CD4-positive, alpha-beta T cell treated with Interleukin-6 at 100 ng/mL for 8 hours (primary cell): Measurements from ENCODE around the gene IPO9.

ENCODE experiments used
- DNase-seq: peaks from one replicate; pipeline ENCODE4 v3.0.0-alpha.2; 2020; ENCODE audit warnings: mixed read lengths, low spot score

Gene IPO9

DNA sequence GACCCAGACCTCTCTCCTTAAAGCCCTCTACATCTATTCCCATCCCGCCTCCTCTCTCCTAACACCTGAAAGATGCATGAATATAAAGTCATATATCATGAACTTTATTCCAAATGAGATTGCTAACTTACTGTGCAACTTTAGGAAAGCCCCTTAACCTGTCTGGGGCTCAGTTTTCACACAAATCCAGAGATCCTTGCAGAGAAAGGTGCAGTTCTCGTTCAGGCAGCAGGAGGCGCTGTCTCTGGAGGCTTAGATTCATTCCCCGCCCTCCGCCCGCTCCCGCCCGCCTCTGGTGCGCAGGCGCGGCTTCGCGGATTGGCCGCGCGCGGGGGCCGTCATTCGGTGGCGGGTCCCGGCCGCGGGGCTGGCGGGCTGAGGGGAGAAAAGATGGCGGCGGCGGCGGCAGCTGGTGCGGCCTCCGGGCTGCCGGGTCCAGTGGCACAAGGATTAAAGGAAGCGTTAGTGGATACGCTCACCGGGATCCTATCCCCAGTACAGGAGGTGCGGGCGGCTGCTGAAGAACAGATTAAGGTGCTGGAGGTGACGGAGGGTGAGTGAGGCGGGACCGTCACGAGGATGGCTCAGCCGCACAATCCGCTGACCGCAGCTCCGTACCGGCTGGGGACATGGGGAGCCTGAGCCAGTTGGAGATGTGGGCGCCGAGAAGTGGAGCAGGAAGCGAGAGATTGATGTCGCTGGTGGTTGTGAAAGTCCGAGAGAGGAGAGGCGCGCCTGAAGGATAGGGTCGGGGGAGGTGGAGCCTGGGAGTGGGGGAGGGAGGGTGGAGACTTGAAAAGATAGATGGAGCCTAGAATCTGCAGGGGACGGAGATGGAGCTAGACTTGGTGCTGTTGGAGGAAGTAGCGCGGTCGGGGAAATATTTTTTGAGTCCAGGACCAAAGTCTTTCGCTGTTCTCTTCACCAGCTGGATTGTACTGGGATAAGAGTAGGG is at the start of gene IPO9:
IPO9 (plus strand) TSS at position 338 of the 955 bp plus-strand sequence; CDS start at position 391, 53 bp downstream.
- peak; percentile 91 for DNase-seq

DNA sequence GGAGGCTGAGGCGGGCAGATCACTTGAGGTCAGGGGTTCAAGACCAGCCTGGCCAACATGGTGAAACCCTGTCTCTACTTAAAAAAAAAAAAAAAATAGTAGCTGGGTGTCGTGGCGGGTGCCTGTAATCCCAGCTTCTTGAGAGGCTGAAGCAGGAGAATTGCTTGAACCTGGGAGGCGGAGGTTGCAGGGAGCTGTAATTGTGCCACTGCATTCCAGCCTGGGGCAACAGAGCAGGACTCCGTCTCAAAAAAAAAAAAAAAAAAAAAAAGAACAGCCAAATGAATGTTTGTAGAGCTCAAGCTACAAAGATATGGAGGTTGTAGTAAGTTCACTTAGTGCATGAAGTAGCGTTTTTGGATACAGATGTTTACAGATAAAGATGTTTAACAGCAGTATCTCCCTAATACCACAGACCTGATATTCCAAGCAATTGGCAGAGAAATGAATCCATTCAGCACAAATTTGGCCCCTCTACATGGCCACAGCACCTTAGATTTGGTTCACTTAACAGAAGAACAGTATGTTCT is 49.5 kb upstream of the IPO9 start:
- no peak for DNase-seq

DNA sequence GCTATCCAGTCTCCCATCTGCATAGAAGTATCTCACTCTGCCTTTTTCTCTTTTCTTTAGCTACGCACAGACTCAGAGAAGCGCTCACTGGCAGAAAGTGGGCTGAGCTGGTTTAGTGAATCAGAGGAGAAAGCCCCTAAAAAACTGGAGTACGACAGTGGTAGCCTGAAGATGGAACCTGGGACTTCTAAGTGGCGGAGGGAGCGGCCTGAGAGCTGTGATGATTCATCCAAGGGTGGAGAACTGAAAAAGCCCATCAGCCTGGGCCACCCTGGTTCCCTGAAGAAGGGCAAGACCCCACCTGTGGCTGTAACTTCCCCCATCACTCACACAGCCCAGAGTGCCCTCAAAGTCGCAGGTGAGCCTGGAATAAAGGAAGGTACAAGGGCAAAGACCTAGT is 48.0 kb upstream of the IPO9 start:
- DNase-seq: no peak

DNA sequence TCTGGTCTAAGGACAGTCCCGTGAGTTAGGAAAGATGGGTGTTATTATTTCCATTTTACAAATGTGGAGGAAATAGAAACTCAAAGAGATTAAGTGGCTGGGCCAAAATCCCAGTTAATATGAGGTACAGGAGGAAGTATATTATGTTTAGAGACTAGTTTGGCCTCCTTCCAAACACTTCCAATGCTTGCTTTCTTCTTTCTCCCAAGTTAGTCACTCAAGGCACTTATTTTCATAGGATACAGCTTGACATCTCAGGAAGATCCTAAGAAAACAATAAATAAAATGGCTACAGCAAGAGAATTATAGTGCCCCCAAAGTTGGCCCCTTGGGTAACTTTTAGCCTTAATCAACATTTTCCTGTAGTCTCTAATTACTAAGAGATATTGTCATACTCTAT is 47.5 kb upstream of the IPO9 start:
- DNase-seq: no peak

DNA sequence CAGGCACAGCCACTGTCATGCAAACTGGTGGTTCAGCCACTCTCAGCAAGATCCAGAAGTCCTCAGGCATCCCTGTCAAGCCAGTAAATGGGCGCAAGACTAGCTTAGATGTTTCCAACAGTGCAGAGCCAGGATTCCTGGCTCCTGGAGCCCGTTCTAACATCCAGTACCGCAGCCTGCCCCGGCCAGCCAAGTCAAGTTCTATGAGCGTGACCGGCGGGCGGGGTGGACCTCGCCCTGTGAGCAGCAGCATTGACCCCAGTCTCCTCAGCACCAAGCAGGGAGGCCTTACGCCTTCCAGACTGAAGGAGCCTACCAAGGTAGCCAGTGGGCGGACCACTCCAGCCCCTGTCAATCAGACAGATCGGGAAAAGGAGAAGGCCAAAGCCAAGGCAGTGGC is 46.6 kb upstream of the IPO9 start:
- no peak for DNase-seq

DNA sequence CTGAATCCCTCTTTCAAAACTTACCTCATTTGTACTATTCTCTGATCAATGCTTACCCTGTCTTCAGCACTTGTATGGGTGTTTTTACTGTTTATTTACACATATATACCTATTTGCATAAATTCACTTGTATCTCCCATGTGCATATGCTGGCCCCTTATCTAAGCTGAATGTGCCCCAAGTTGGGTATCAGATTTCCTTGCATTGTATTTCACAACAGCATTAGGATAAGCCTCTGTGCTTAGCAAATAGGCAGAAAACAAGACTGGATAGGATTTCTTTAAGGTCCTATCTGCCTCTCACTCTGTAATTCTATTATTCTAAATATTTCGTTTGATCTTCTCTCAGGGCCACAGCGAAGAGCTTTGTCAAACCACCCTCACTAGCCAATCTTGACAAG is 45.9 kb upstream of the IPO9 start:
- no peak for DNase-seq

DNA sequence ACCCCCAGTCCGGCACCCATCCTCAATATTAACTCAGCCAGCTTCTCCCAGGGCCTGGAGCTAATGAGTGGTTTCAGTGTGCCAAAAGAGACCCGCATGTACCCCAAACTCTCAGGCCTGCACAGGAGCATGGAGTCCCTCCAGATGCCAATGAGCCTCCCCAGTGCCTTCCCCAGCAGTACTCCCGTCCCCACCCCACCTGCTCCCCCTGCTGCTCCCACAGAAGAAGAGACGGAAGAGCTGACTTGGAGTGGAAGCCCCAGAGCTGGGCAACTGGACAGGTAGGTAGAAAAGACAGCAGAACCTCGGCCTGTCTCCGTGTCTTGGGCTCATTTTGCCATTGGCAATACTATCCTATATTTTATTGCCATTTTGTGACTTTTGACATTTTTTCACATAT is 45.4 kb upstream of the IPO9 start:
- DNase-seq: no peak

DNA sequence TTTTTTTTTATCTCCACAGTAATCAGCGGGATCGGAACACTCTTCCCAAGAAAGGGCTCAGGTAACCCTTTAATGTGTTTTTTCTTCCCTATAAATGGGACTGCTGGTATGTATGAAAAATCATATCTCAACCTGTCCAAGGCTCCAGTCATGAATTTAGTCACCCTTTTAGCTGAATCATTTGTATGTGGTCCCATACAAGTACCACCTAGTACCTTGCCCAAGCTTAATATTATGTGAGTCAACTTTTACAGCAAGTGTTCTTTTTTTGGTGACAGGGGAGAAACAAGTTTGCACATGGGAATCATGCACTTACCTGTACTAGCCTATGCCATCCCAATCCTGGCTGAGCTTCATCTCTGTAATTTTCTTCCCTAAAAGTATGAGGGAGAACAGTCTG is 43.7 kb upstream of the IPO9 start:
- no peak for DNase-seq

DNA sequence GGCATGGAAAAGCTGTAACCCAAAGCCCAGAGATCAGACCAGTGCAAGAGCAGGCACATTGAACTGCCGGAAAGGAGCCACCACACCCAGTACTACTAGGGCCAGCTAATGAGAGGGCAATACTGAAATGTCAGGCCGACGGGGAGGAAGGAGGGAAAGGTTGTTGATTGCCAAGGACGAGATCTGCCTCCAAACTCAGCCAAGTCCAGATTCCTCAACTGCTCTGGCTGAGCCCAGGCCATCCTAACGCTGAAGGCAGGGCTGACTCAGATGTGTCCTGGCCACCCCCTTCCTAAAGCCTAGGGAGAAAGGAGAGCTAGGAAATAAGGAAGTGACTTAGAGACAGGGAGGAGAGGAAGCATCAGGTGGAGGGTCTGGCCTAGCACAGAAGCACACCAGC is 42.1 kb upstream of the IPO9 start:
- no peak for DNase-seq

DNA sequence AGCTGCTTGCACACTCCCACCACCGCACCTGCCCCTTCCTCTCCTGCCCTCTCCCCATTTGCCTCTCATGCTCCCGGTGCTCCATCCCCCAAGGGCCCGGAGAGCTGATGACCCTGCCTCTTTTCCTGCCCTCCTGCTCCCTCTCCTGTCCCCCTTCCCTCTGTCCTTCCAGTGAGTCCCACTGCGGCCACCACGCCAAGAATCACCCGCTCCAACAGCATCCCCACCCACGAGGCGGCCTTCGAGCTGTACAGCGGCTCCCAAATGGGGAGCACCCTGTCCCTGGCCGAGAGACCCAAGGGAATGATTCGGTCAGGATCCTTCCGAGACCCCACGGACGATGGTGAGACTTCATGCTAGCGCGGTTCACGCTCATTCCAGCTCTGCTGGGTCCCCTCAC is 40.7 kb upstream of the IPO9 start:
- no peak for DNase-seq

DNA sequence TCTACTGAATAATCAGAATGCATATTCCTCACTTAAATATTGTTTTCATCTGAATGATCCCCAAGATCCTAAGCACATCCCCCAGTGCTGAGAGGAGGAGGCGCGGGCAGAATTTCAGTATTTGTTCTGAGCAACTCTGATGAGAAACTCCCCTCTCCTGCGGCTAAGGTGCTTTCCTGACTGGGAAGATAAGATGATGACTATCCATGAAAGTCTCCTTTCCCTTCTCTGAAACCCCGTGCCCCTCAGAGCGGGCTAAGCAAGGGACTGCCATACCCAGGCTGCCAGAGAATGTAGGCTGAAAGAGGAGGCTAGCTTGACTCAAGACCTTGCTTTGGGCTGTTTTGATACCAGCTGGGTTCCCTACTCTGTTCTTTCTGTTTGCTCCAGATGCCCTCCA is 39.7 kb upstream of the IPO9 start:
- DNase-seq: no peak

DNA sequence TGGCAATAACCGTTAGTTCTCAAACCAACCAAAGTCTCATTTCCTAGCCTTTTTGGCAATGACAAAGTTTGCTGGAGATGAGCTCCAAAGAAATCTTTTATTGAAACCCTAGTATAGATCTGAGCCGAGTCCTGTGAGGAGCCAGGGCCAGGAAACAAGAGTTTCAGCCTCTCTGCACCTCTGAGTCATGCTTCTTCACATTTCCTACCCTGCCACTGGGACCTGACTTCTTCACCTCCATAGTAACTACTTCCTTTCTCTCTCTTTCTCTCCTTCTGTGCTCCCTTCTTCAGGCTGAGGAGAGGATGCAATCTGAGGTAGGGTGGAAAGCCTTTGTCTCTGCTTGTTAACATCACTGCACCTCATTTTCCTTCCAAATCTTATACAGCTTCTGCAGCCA is 38.7 kb upstream of the IPO9 start:
- no peak for DNase-seq

DNA sequence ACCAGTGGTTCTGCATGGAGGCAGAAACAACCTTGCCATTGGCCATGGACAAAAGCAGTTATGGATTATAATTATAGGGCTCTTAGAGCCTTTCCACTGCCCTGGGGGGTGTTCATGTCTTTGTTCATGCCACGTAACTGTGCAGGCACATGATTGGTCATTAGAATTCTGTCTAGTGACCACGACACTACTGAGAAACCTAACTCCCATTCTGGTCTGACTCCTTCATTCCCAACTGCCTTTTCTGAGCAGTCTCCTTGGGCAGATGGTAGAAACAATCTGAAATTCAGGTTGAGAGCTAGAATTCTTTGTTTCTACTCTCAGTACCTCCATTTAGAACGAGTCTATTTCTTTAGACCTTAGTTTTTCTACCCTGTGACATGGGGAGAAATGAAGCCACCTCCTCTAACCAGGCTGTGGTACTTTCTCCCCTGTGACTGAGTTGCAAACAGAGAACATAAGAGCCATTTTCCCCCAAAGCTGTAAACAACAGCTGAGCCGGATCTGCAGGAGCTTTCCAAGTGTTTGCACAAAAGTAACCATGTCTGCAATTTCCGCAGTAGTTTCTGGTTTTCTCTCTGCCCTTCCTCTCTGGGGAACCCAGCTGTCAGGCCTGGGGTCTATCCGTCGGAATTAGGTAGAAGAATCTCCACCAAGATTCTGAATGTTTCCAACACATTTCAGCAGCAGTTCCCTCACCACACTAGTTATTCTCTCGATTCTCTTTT is 37.7 kb upstream of the IPO9 start:
- no peak for DNase-seq

DNA sequence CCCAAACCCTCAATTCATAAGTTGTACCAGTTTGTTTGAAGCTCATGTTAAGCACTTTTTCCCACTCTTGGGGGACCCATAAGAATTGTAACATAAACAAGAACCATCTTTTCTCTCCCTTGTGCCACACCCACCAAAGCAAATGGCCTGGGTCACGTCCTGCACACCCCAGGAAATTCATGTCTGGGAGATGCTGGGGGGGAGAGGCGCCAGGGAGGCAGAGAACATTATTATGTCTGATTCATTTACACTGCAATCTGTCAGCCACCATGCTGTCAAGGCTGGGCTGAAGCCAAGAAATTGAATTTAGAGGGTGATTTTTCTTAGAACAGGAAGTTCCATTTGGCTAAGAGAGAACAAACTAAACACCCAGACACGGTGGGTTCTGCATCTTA is 37.2 kb upstream of the IPO9 start:
- no peak for DNase-seq

DNA sequence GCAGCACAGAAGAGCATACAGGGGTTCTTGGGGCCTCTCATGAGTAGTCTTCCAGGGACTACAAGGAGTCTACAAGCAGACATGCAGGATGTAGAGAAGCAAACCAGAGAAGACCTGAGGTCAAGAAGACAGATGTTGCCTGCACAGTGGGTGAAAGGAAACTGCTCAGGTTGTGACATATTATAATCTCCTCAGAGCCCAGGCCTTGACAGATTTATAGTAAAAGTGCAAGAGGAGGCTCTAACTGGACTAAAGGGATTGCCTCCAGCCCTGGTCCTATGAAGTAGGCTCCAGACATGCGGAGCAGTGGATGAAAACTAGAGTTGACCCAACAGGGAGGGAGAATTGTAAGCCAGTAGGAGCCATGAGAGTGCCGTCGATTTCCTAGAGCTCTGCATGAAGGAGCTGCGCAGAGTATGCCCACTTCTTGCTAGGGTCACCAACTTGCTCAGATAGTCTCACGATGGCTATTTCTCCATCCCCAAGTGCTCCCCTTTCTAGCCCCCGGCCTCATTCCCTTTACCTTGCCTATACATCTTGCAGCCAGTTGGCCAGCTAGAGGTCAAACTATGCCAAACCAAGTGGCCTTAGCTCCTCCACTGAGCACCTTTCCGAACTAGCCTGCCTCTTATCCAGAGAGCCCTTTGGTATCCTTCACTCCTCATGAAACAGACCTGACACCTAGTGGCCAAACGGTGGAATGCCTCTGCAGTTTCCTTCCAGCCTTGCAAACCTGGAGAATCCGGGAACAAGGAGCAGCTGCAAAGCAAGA is 36.2 kb upstream of the IPO9 start:
- DNase-seq: peak; percentile 34

DNA sequence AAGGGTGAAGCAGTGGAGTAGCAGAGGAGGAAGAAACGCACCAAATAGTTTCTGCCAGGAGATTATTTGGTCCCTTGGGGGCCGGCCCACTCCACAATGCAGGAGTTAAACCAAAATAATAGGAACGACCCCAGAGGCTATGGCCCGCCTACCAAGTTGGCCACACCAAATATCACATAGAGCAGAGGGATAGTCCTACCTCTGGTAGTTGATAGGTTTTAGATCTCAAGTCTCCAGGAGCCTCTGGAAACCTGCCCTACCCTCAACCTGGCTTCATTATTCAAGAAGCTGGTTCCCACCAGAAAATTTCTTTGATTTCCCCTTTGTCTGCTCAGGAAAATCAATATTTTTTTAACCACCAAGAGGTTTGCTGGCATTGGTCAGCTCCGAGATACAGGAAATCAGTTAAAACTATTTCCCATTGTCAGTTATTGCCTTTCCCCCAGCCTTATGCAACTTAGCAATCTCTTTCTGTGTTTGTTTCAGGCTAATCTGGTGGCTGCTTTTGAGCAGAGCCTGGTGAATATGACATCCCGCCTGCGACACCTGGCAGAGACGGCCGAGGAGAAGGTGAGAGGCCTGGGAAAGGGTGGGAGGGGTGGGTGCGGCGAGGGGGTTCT is 35.5 kb upstream of the IPO9 start:
- DNase-seq: no peak

DNA sequence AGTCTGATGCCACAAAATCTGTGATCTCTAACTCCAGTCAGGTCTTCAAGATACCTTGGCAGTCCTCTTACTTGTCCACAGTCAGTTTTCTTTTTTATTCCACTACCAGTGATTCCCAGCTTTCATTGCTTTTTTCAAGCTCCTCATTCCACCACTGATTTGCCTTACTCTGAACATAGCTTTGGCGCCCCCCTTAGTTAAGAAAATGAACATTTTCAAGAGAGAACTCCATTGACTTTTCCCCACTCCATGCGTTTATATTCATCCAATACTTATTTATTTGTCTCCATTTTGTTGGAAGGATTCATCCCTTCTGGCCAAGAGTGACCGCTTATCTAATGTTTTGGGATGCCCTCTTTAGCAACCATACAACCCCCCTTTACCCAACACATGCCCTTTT is 33.9 kb upstream of the IPO9 start:
- no peak for DNase-seq

DNA sequence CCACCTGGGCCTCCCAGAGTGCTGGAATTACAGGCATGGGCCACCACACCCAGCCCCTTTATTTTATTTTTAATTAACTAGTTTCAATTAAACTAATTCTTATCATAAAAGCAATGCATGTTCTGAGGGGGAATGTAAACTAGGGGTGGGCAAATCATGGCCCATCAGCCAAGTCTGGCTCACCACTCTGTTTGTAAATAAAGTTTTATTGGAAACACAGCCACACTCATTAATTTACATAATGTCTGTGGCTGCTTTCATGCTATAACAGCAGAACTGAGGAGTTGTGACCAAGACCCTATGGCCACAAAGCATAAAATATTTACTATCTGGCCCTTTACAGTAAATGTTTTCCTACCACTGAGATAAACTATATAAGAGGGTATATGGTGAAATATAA is 28.7 kb upstream of the IPO9 start:
- no peak for DNase-seq

DNA sequence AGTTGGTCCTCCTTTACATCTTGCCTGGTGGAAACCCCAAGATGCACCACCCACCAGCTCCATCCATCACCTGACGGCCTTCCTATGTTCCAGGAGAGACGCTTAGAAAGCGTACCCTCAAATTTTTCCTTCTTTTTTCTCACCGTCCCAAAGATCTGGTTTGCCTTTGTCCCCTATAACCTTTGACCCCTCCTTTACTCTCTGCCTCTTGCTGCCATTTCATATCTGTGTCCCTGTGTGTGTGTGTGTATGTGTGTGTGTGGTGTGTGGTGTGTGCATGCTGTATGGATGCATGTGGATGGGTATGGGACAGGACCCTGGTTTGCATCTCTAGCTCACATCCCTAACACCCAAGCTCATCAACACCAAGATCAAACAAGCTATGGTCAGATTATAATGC is 22.2 kb upstream of the IPO9 start:
- DNase-seq: no peak

DNA sequence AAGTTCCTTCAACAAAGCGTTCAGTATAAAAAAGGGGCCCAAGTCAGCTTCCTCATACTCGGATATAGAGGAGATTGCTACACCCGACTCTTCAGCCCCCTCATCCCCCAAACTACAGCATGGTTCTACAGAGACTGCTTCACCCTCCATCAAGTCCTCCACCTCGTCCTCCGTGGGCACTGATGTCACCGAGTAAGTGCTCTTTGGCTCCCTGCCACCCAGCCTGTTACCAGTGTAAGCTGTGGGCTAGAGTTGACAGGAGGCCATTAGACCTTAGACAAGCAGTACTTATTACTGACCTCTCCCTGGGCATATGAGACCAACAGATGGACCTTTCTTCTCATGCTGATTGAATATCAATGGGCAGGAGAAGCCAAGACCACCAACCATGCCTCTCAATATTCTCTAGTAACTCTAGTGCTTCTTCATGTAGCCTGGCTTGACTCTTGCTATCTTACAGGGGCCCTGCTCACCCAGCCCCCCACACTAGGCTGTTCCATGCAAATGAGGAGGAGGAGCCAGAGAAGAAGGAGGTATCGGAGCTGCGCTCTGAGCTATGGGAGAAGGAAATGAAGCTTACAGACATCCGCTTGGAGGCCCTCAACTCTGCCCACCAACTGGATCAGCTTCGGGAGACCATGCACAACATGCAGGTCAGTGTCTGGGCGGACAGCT is 20.9 kb upstream of the IPO9 start:
- DNase-seq: no peak

DNA sequence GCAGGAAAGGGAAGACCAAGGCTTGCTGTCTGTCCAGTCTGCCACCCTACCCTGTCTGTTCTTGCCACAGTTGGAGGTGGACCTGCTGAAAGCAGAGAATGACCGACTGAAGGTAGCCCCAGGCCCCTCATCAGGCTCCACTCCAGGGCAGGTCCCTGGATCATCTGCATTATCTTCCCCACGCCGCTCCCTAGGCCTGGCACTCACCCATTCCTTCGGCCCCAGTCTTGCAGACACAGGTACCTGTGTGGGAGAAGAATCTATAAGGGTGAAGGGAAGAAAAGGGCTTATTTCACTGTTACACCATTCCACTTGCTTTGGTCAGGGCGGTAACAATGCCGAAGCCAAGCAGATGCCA is 20.3 kb upstream of the IPO9 start:
- no peak for DNase-seq
